Osteoblast (primary cell): ENCODE results near the gene PATL1. TPM values are rescaled to one million over a fixed set of nuclear protein-coding genes. Genes with fewer than 3 reads are reported as not detected.
A peak's percentile ranks its signal among the peaks of the same experiment; 100 is the strongest.
"Not testable (repeated sequence)": the region's sequence is repeated elsewhere in the genome, so short reads cannot be mapped to it uniquely, and the experiment has no call there.

Experiments
- DNase-seq: peaks from one replicate; pipeline ENCODE4 v3.0.0; 2011; ENCODE audit warnings: low spot score, mixed read lengths; ENCODE audit not compliant: insufficient read length; ENCODE audit errors: missing footprints
- H2AFZ ChIP-seq: 2 replicates; pipeline ENCODE4 v1.6.0; 2011; ENCODE audit warnings: mild to moderate bottlenecking, low read length
- H3K27ac ChIP-seq: 2 replicates; pipeline ENCODE4 v1.5.1; 2011; ENCODE audit warnings: mild to moderate bottlenecking, low read depth, low read length, moderate library complexity
- H3K27me3 ChIP-seq: 2 replicates; pipeline ENCODE4 v1.6.0; 2012; ENCODE audit warnings: mild to moderate bottlenecking, control low read depth, inconsistent platforms, low read length, moderate library complexity; ENCODE audit not compliant: insufficient read depth
- H3K36me3 ChIP-seq: 2 replicates; pipeline ENCODE4 v1.5.1; 2011; ENCODE audit warnings: mild to moderate bottlenecking, low read length, control low read depth, moderate library complexity; ENCODE audit not compliant: insufficient read depth
- H3K4me1 ChIP-seq: 2 replicates; pipeline ENCODE4 v1.5.1; 2011; ENCODE audit warnings: mild to moderate bottlenecking, low read length, control low read depth, moderate library complexity; ENCODE audit not compliant: insufficient read depth
- H3K4me2 ChIP-seq: 2 replicates; pipeline ENCODE4 v1.6.0; 2011; ENCODE audit warnings: mild to moderate bottlenecking, low read length; ENCODE audit not compliant: insufficient read depth
- H3K4me3 ChIP-seq: fragments of 200-600 bp; sonication (generic); 3 replicates; pipeline ENCODE4 v1.5.1; 2012; ENCODE audit warnings: mild to moderate bottlenecking, low read length, inconsistent platforms; ENCODE audit not compliant: insufficient read depth
- H3K79me2 ChIP-seq: 2 replicates; pipeline ENCODE4 v1.6.0; 2012; ENCODE audit warnings: mild to moderate bottlenecking, low read length, control low read depth, inconsistent platforms; ENCODE audit not compliant: insufficient read depth
- H3K9me3 ChIP-seq: 2 replicates; pipeline ENCODE4 v1.5.1; 2011; ENCODE audit warnings: low read depth, low read length, control low read depth
- H4K20me1 ChIP-seq: 2 replicates; pipeline ENCODE4 v1.6.0; 2012; ENCODE audit warnings: mild to moderate bottlenecking, low read length, control low read depth; ENCODE audit not compliant: insufficient read depth
- CTCF ChIP-seq: IDR thresholded peaks from 2 replicates; pipeline ENCODE4 v1.5.1; 2011; ENCODE audit warnings: mild to moderate bottlenecking, low read depth, low read length, moderate library complexity; ENCODE audit errors: extremely low read depth
- total RNA-seq: library from RNA; depleted of rRNA; stranded (reverse); fragments of >200 nt; gene quantifications from 2 replicates; pipeline ENCODE4 v1.2.3, GENCODE V29; 2012

PATL1 gene
- total RNA-seq, 1 donor, result 19.5 TPM

- Histone ChIP-seq H3K27ac (no peak overlapping the region), H3K9me3 (no peaks in the 10 kb centered on the region), H4K20me1 (no peaks in the 10 kb centered on the region), H3K79me2 (no peaks in the 10 kb centered on the region), H3K4me2 (no peak overlapping the region), H3K4me3 (no peak overlapping the region), H3K4me1 (no peaks in the 10 kb centered on the region), H3K27me3 (no peaks in the 10 kb centered on the region), H3K36me3 (peaks cover 9% of the 10 kb centered on the region), H2AFZ (no peak overlapping the region)
- no peak for DNase-seq
- TF ChIP-seq CTCF, result no peak
Observed at GRCh38 chr11:59630493-59630892, 38.3 kb downstream of the PATL1 start.

DNA sequence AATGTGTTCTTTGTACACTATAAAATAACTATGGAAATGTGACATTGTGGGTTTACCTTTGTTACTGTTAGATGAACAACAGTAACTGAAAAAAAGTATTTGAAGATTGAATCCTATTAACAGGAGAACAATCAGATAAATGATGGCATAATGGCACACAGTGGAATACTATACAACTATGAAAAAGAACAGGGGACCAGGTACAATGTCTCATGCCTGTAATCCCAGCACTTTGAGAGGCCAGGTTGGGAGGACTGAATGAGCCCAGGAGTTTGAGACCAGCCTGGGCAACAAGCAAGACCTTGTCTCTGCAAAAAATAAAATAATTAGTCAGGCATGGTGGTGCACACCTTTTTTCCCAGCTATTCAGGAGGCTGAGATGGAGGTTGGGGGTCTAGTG, 38.8 kb downstream of the PATL1 start:
- no peak overlapping the region for H3K4me3 ChIP-seq
- no peak overlapping the region for H2AFZ ChIP-seq
- no peak for TF ChIP-seq CTCF
- H3K27me3 ChIP-seq, result no peaks in the 10 kb centered on the region
- H3K9me3 ChIP-seq, result no peaks in the 10 kb centered on the region
- peaks cover 9% of the 10 kb centered on the region for H3K36me3 ChIP-seq
- no peaks in the 10 kb centered on the region for H4K20me1 ChIP-seq
- no peak overlapping the region for H3K4me2 ChIP-seq
- DNase-seq, result no peak
- no peaks in the 10 kb centered on the region for H3K79me2 ChIP-seq
- H3K27ac ChIP-seq, result no peak overlapping the region
- H3K4me1 ChIP-seq, result no peaks in the 10 kb centered on the region

GRCh38 chr11:59626969-59627368, 41.9 kb downstream of the PATL1 start:
- not testable (repeated sequence) for H3K4me1 ChIP-seq, DNase-seq, H3K27ac ChIP-seq, H2AFZ ChIP-seq, H3K36me3 ChIP-seq, H3K79me2 ChIP-seq, H3K27me3 ChIP-seq, H3K4me3 ChIP-seq, H3K9me3 ChIP-seq, H3K4me2 ChIP-seq, H4K20me1 ChIP-seq
- TF ChIP-seq CTCF, result peak; percentile 31

DNA sequence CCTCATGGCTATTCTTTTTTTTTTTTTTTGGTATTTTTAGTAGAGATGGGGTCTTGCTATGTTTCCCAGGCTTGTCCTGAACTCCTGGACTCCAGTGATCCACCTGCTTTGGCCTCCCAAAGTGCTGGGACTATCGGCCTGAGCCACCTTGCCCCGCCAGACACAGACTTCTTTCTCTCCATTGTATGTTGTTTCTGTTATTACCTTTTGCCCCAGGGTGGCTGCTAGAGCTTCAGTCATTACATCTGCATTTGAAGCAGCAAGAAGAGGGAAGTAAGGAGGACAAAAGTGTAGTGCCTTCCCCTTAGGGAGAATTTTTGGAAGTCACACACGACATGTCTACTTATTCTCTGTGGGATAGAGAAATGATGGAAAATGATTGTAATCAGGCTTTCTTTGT, 43.1 kb downstream of the PATL1 start:
- H3K27ac ChIP-seq, result no peak overlapping the region
- H3K36me3 ChIP-seq, result peaks cover 9% of the 10 kb centered on the region
- no peak overlapping the region for H2AFZ ChIP-seq
- no peak for TF ChIP-seq CTCF
- DNase-seq, result no peak
- H3K4me1 ChIP-seq, result no peaks in the 10 kb centered on the region
- no peaks in the 10 kb centered on the region for H3K27me3 ChIP-seq
- H3K4me2 ChIP-seq, result no peak overlapping the region
- H3K4me3 ChIP-seq, result no peak overlapping the region
- H3K9me3 ChIP-seq, result no peaks in the 10 kb centered on the region
- H3K79me2 ChIP-seq, result no peaks in the 10 kb centered on the region
- H4K20me1 ChIP-seq, result no peaks in the 10 kb centered on the region
